Myocyte (in vitro differentiated cells): ENCODE data around the gene DOCK1. TPM values are rescaled to one million over a fixed set of nuclear protein-coding genes. Genes with fewer than 3 reads are reported as not detected.

Experiments
- DNase-seq: peaks from one replicate; pipeline ENCODE4 v3.0.0-alpha.2; 2012; ENCODE audit warnings: low read depth
- total RNA-seq: library from RNA; depleted of rRNA; stranded (reverse); fragments of >200 nt; gene quantifications from 2 replicates; pipeline ENCODE4 v1.2.3, GENCODE V29; 2014

The DOCK1 gene
- total RNA-seq, 1 donor from 2014 or later, result 35.1 TPM

GRCh38 chr10:126949161-126949503 lies 43.9 kb downstream of the DOCK1 start:
- DNase-seq, result no peak

- no peak for DNase-seq
Observed at GRCh38 chr10:126950401-126951105, 45.3 kb downstream of the DOCK1 start.

- DNase-seq, result no peak
Observed at GRCh38 chr10:126953886-126954285, 48.7 kb downstream of the DOCK1 start.

GRCh38 chr10:126955396-126955795 lies 50.2 kb downstream of the DOCK1 start:
- DNase-seq, result no peak

- no peak for DNase-seq
Observed at GRCh38 chr10:126955934-126956711, 50.9 kb downstream of the DOCK1 start.

- no peak for DNase-seq
Observed at GRCh38 chr10:126956712-126957108, 51.5 kb downstream of the DOCK1 start.

GRCh38 chr10:126957111-126957510 lies 51.9 kb downstream of the DOCK1 start:
- no peak for DNase-seq

- DNase-seq, result no peak
Observed at GRCh38 chr10:126959431-126959830, 54.2 kb downstream of the DOCK1 start.

- DNase-seq, result no peak
Observed at GRCh38 chr10:126959906-126960685, 54.9 kb downstream of the DOCK1 start.

- DNase-seq, result no peak
Observed at GRCh38 chr10:126963354-126963753, 58.1 kb downstream of the DOCK1 start.

GRCh38 chr10:126964190-126964589 lies 59.0 kb downstream of the DOCK1 start:
- no peak for DNase-seq

GRCh38 chr10:126966938-126967337 lies 61.7 kb downstream of the DOCK1 start:
- no peak for DNase-seq

GRCh38 chr10:126969310-126969709 lies 64.1 kb downstream of the DOCK1 start:
- DNase-seq, result no peak

GRCh38 chr10:126972635-126973414 lies 67.6 kb downstream of the DOCK1 start:
- peak; percentile 63 for DNase-seq

GRCh38 chr10:126975221-126975620 lies 70.0 kb downstream of the DOCK1 start:
- DNase-seq, result no peak

GRCh38 chr10:126977216-126977615 lies 72.0 kb downstream of the DOCK1 start:
- peak; percentile 38 for DNase-seq

GRCh38 chr10:126979311-126979710 lies 74.1 kb downstream of the DOCK1 start:
- no peak for DNase-seq

- no peak for DNase-seq
Observed at GRCh38 chr10:126993208-126993607, 88.0 kb downstream of the DOCK1 start.

- no peak for DNase-seq
Observed at GRCh38 chr10:126997801-126998590, 92.8 kb downstream of the DOCK1 start.

- no peak for DNase-seq
Observed at GRCh38 chr10:127000598-127000997, 95.4 kb downstream of the DOCK1 start.
